K562 (cell line): ENCODE results near the gene CLDN7. TPM values are rescaled to one million over a fixed set of nuclear protein-coding genes. Genes with fewer than 3 reads are reported as not detected.

ENCODE experiments used
- ATAC-seq: fragments of 200-7000 bp; cut with Tn5 transposase; 3 replicates; pipeline ENCODE4 v1.9.1; 2020; ENCODE audit warnings: moderate library complexity
- BruUV-seq: library from RNA; stranded (reverse); fragments of 400-500 nt; replicated peaks from 2 replicates; lab custom pipeline; 2021; lab: Mats Ljungman, UMichigan
- CTCF ChIA-PET: fragments of 300-600 bp; formaldehyde crosslinking; extraction: SDS; loops from one replicate; lab custom pipeline; 2021; ENCODE audit warnings: low intra/inter-chr PET ratio; lab: Yijun Ruan, JAX
- POLR2A ChIA-PET: fragments of 300-600, 350-650 bp; sonication (Branson Sonifier 250); formaldehyde crosslinking; extraction: SDS; loops from one replicate; lab custom pipeline; 2021; ENCODE audit warnings: antibody characterized with exemption, inconsistent platforms; lab: Yijun Ruan, JAX
- DNase-seq, 4 experiments: peaks; one replicate each; pipeline versions ENCODE4 v3.0.0 to v3.0.0-alpha.2; 2011 to 2018; ENCODE audit warnings: low spot score in 3 of 4, mixed read lengths in 3 of 4; ENCODE audit errors: extremely low read depth in 1 of 4
- FAIRE-seq: peaks from 2 replicates; lab custom pipeline; 2011; peaks lifted over from hg19 to GRCh38; lab: Jason Lieb, UNC
- H2AFZ ChIP-seq: 2 replicates; pipeline ENCODE4 v1.6.0; 2011; ENCODE audit warnings: low read depth, low read length, control low read depth, inconsistent platforms
- H3K27ac ChIP-seq: fragments of 200-600 bp; 3 replicates; pipeline ENCODE4 v1.8.0; 2011; ENCODE audit warnings: low read depth, mild to moderate bottlenecking, control low read depth, inconsistent platforms, low read length, moderate library complexity, mixed read lengths; ENCODE audit errors: extremely low read depth
- H3K27me3 ChIP-seq, 2 experiments: fragments of 300-600 bp in 1 of 2; 2 replicates in 1 of 2; 3 replicates in 1 of 2; pipeline versions ENCODE4 v1.6.0 to v1.8.0; 2011; ENCODE audit warnings: inconsistent platforms in 2 of 2, low read length in 2 of 2, mild to moderate bottlenecking in 1 of 2, mixed read lengths in 1 of 2, moderate library complexity in 1 of 2; ENCODE audit not compliant: control insufficient read depth in 2 of 2, insufficient read depth in 2 of 2
- H3K36me3 ChIP-seq: fragments of 300-600 bp; 3 replicates; pipeline ENCODE4 v1.8.0; 2011; ENCODE audit warnings: mild to moderate bottlenecking, low read length, inconsistent platforms; ENCODE audit not compliant: control insufficient read depth, insufficient read depth
- H3K4me1 ChIP-seq, 2 experiments: fragments of 200-600 bp in 1 of 2; replicated peaks in 1 of 2; 2 replicates in 1 of 2; 3 replicates in 1 of 2; pipeline versions ENCODE4 v1.5.1 to v1.8.0; 2011; ENCODE audit warnings: inconsistent platforms in 2 of 2, low read length in 2 of 2, mild to moderate bottlenecking in 1 of 2, mixed read lengths in 1 of 2, moderate library complexity in 1 of 2; ENCODE audit not compliant: control insufficient read depth in 2 of 2, insufficient read depth in 2 of 2
- H3K4me2 ChIP-seq: 2 replicates; pipeline ENCODE4 v1.6.1; 2011; ENCODE audit warnings: low read length, control low read depth, inconsistent platforms, mixed read lengths; ENCODE audit not compliant: insufficient read depth
- H3K4me3 ChIP-seq: fragments of 200-600 bp; sonication (generic), shearing (Covaris generic); 2 replicates; pipeline ENCODE4 v1.5.1; 2016; ENCODE audit warnings: control low read depth, inconsistent platforms
- H3K79me2 ChIP-seq: fragments of 200-600 bp; 3 replicates; pipeline ENCODE4 v1.8.0; 2011; ENCODE audit warnings: low read length, inconsistent platforms; ENCODE audit not compliant: control insufficient read depth, insufficient read depth
- H3K9ac ChIP-seq, 2 experiments: 2 replicates each; pipeline versions ENCODE4 v1.6.0 to v1.6.1; 2011; ENCODE audit warnings: low read depth in 2 of 2, low read length in 2 of 2, control low read depth in 1 of 2, inconsistent platforms in 1 of 2, mild to moderate bottlenecking in 1 of 2, mixed read lengths in 1 of 2; ENCODE audit not compliant: insufficient read depth in 1 of 2
- H3K9me1 ChIP-seq: one replicate; pipeline ENCODE4 v1.6.0; 2011; ENCODE audit warnings: inconsistent platforms, mild to moderate bottlenecking, low read length, moderate library complexity; ENCODE audit not compliant: control insufficient read depth, insufficient read depth
- H3K9me3 ChIP-seq: replicated peaks from 2 replicates; pipeline ENCODE4 v1.5.1; 2011; ENCODE audit warnings: low read depth, low read length, inconsistent platforms; ENCODE audit not compliant: control insufficient read depth, insufficient read depth
- H4K20me1 ChIP-seq: replicated peaks from 2 replicates; pipeline ENCODE4 v1.6.1; 2011; ENCODE audit warnings: low read length, inconsistent platforms, mixed read lengths; ENCODE audit not compliant: control insufficient read depth, insufficient read depth
- CHD7 ChIP-seq: fragments of 200-600 bp; sonication (generic); IDR thresholded peaks from one replicate; pipeline ENCODE4 v1.6.1; 2012; ENCODE audit warnings: mild to moderate bottlenecking, low read depth, low read length, inconsistent platforms
- CSDE1 ChIP-seq, 2 experiments: fragments of 450-650 bp; IDR thresholded peaks; 2 replicates each; pipeline ENCODE4 v1.6.1; 2016; ENCODE audit warnings: mild to moderate bottlenecking in 1 of 2
- CTBP1 ChIP-seq: fragments of 450-650 bp; IDR thresholded peaks from 2 replicates; pipeline ENCODE4 v1.6.1; 2016; ENCODE audit warnings: borderline replicate concordance
- FOXM1 ChIP-seq, 2 experiments: fragments of 450-650 bp in 1 of 2; sonication (generic) in 1 of 2; formaldehyde crosslinking in 1 of 2; IDR thresholded peaks; 2 replicates each; pipeline versions ENCODE4 v1.6.1 to v1.9.0; 2017 to 2022; ENCODE audit warnings: low read depth in 2 of 2, mild to moderate bottlenecking in 2 of 2, missing genetic modification reagents in 1 of 2, moderate library complexity in 1 of 2
- HDAC1 ChIP-seq, 2 experiments: fragments of 450-650 bp; IDR thresholded peaks; 2 replicates each; pipeline ENCODE4 v1.6.1; 2016 to 2017; ENCODE audit warnings: inconsistent platforms in 1 of 2, mild to moderate bottlenecking in 1 of 2, moderate library complexity in 1 of 2
- HMG20A ChIP-seq: fragments of 450-650 bp; formaldehyde crosslinking; conservative IDR thresholded peaks from 2 replicates; pipeline ENCODE4 v1.4.0; 2020; ENCODE audit warnings: mild to moderate bottlenecking, mixed read lengths
- IRF2 ChIP-seq: sonication (generic); formaldehyde crosslinking; IDR thresholded peaks from 2 replicates; pipeline ENCODE4 v1.8.1; 2022; ENCODE audit warnings: mild to moderate bottlenecking, missing genetic modification reagents
- KLF16 ChIP-seq: IDR thresholded peaks from 2 replicates; pipeline ENCODE4 v1.6.1; 2016; ENCODE audit warnings: antibody characterized with exemption
- ZNF253 ChIP-seq: fragments of 250-450 bp; sonication (Bioruptor Pico); conservative IDR thresholded peaks from 2 replicates; pipeline ENCODE4 v1.6.1; 2021; ENCODE audit warnings: mild to moderate bottlenecking
- WGBS: fragments of 100-300 bp; shearing (Covaris generic); methylation state at CpG from one replicate; pipeline ENCODE4 v1.1.6; 2016; ENCODE audit warnings: low coverage, mixed read lengths; ENCODE audit not compliant: insufficient coverage; ENCODE audit errors: missing lambda C conversion rate; 5-methylcytosine and 5-hydroxymethylcytosine counted together
- in situ Hi-C: fragments of 300-500 bp; cut with MboI; formaldehyde crosslinking; loops from 4 replicates; pipeline ENCODE4 v1.15.0; 2018; ENCODE audit warnings: inconsistent platforms, mixed read lengths
- intact Hi-C: fragments of 100-400 bp; cut with micrococcal nuclease; formaldehyde crosslinking; loops from 2 replicates; pipeline ENCODE4 v1.14.2; 2022
- polyA plus RNA-seq, 8 experiments: library from polyadenylated mRNA; depleted of rRNA in 4 of 8; stranded (reverse) in 5 of 8; unstranded in 3 of 8; fragments of >200 nt; fragmentation: Nextera tagmentation in 2 of 8; fragmentation: Illumina TruSeq in 1 of 8; extraction: Ambion mirVana in 2 of 8; extraction: Trizol in 1 of 8; gene quantifications; 2 replicates each; pipeline versions ENCODE4 v1.2.1 to v1.2.3, GENCODE V29; 2011 to 2014; ENCODE audit warnings: inconsistent platforms in 1 of 8, missing spikeins in 1 of 8
- total RNA-seq, 7 experiments: library from RNA; depleted of rRNA in 6 of 7; stranded (reverse); fragments of >200 nt in 6 of 7; fragmentation: Illumina TruSeq in 2 of 7; extraction: Trizol in 2 of 7; gene quantifications; 2 replicates each; pipeline versions ENCODE4 v1.2.1 to v1.2.3, GENCODE V29; 2011 to 2021; ENCODE audit warnings: low replicate concordance in 1 of 7
- TF ChIP-seq, protein P1 (sequence below): fragments of 450-650 bp; formaldehyde crosslinking; IDR thresholded peaks from 2 replicates; pipeline ENCODE4 v1.4.0; 2020; ENCODE audit warnings: mild to moderate bottlenecking, moderate library complexity

Gene CLDN7
- total and polyA plus RNA-seq, 9 of the 15 experiments (the other 6 are each of a cell fraction or from before 2014, with no cell fraction given) = 2.2 to 14.5 (median 7.6) TPM

GRCh38 chr17:7248796-7249195, 13.5 kb downstream of the CLDN7 start (continued):
- TF ChIP-seq, protein P1, sequence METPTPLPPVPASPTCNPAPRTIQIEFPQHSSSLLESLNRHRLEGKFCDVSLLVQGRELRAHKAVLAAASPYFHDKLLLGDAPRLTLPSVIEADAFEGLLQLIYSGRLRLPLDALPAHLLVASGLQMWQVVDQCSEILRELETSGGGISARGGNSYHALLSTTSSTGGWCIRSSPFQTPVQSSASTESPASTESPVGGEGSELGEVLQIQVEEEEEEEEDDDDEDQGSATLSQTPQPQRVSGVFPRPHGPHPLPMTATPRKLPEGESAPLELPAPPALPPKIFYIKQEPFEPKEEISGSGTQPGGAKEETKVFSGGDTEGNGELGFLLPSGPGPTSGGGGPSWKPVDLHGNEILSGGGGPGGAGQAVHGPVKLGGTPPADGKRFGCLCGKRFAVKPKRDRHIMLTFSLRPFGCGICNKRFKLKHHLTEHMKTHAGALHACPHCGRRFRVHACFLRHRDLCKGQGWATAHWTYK = no peak
- TF ChIP-seq ZNF253 (CRISPR knock-in tag) = no peak
- no peak for TF ChIP-seq KLF16
- TF ChIP-seq IRF2 (CRISPR knock-in tag) = no peak
- no peak for TF ChIP-seq CSDE1 (IDR thresholded peaks at IDR 0.05)

DNA sequence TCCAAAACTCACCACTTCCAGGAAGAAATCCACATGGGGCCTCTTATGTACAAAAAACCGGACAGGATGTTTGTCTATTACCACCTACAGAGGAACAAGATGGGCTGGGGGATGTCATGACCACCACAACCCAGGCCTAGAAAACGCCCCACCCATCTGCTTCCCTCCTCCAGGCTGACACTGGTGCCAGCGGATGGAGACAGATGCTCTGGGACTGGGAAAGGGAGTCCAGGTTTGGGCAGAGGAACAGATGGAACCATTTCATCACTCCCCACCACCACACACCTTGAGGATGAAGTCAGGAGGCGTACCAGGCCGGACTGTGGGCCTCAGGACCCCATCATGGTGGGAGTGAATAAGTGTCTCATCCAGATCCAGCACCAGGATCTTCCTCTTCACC, 15.5 kb downstream of the CLDN7 start:
- Histone ChIP-seq H4K20me1 (no peaks in the 10 kb centered on the region), H3K27ac (no peak overlapping the region), H3K4me3 (no peak overlapping the region), H3K4me1 (peaks cover 11 to 31% of the 10 kb centered on the region in 2 experiments; a peak in 4 of 5 replicates), H3K9ac (no peak overlapping the region), H3K4me2 (no peak overlapping the region), H2AFZ (no peak overlapping the region), H3K36me3 (peaks cover 46% of the 10 kb centered on the region), H3K9me3 (no peaks in the 10 kb centered on the region), H3K9me1 (no peaks in the 10 kb centered on the region), H3K27me3 (no peaks in the 10 kb centered on the region), H3K79me2 (peaks cover 47% of the 10 kb centered on the region)
- ChIA-PET POLR2A (no interaction called here), CTCF (no interaction called here)
- intact Hi-C loops (no loop called here), in situ Hi-C loops (no loop called here)
- no peak for DNase-seq
- no TSS peak for BruUV-seq
- FAIRE-seq = no peak
- WGBS = 82% methylated on average over 4 of the region's 5 CpGs
- ATAC-seq = no peak
- TF ChIP-seq CTBP1 = no peak
- no peak for TF ChIP-seq HDAC1 (IDR thresholded peaks at IDR 0.05)
- no peak for TF ChIP-seq HMG20A (CRISPR knock-in tag)
- no peak for TF ChIP-seq FOXM1 (IDR thresholded peaks at IDR 0.05; ENCODE audit: low read depth)
- TF ChIP-seq FOXM1 (CRISPR knock-in tag; IDR thresholded peaks at IDR 0.05; ENCODE audit: low read depth) = no peak
- no peak for TF ChIP-seq CHD7
